Kidney tubule cell (primary cell): ENCODE measurements around the gene GOLGA6L10.
"Not testable (repeated sequence)": the region's sequence is repeated elsewhere in the genome, so short reads cannot be mapped to it uniquely, and the experiment has no call there.

Experiments used
- DNase-seq: peaks from one replicate; pipeline ENCODE4 v3.0.0-alpha.2; 2018; ENCODE audit warnings: low spot score

GOLGA6L10 gene

GRCh38 chr15:82299511-82299914 lies 49.8 kb downstream of the GOLGA6L10 start:
- DNase-seq: not testable (repeated sequence)

DNA sequence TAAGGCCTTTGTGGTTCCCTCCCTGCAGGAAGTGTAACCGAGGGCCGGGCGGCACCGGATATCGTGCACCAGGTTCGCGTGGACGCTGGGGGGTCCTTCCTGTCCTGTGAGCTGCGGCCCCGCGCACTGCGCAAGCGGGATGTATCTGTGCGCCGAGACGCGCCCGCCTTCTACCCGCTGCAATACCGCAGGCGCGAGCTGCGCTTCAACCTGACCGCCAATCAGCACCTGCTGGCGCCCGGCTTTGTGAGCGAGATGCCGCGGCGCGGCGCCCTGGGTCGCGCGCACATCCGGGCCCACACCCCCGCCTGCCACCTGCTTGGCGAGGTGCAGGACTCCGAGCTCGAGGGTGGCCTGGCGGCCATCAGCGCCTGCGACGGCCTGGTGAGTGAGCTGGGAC lies 50.8 kb downstream of the GOLGA6L10 start:
- no peak for DNase-seq

- no peak for DNase-seq
These were observed 51.2 kb downstream of the GOLGA6L10 start for GRCh38 chr15:82298032-82298431.

DNA sequence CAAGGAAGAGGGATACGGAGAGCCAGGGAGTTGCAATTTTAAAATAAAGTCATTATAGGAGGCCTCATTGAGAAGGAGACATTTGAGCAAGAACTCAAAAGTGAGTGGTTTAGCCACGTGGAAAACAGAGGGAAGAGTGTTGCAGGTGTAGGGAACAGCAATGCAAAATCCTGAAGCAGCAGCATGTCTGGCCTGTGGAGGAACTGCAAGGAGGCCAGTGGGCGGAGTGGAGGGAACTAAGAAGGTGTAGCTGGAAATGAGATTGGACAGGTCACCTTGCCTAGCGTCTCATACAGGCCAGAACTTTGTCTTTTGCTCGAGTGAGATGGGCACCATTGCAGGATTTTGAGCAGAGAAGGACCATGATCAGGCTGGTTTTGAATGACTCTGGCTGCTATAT lies 51.7 kb downstream of the GOLGA6L10 start:
- DNase-seq: no peak

DNA sequence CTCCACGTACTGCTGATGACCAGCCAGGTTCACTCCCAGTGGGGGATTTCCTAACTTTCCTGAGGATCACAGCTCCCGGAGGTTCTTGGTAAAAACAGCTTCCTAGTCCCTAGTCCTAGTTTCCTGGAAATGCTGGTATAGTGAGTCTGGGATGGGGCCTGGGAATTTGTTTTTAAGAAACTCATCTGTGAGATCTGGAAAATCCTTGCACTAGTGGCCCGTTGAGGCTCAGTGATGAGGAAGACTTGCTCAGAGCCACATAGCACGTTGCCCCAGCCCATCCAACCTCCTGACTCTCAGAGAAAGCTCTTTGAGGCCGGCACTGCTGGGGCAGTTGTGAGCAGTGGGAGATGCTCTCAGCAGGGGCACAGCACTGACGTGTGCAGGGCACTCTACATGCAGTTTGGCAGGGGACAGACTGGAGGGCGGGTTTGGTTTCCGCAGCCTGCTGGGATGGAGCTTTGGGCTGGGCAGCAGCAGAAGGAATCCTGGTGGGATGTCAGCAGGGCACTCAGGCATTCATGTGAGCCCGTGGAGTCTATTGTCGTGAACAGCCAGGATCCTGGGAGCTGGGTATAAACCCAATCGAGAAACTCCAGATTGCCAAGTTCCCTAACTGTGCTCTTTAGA lies 55.1 kb downstream of the GOLGA6L10 start:
- DNase-seq: no peak

- no peak for DNase-seq
These were observed 57.0 kb downstream of the GOLGA6L10 start for GRCh38 chr15:82292271-82292670.
